H9 (cell line): ENCODE results near the gene VEGFC. TPM values are rescaled to one million over a fixed set of nuclear protein-coding genes. Genes with fewer than 3 reads are reported as not detected.

ENCODE experiments used
- DNase-seq: peaks from one replicate; pipeline ENCODE4 v3.0.0-alpha.2; 2017
- H2AFZ ChIP-seq: one replicate; pipeline ENCODE4 v1.6.1; 2013; ENCODE audit warnings: mild to moderate bottlenecking, low read length, control low read depth, moderate library complexity
- H2AK5ac ChIP-seq: 2 replicates; pipeline ENCODE4 v1.6.1; 2013; ENCODE audit warnings: low read length, control low read depth, mixed read lengths; ENCODE audit not compliant: insufficient read length
- H2BK120ac ChIP-seq: one replicate; pipeline ENCODE4 v1.6.1; 2013; ENCODE audit warnings: low read depth, mild to moderate bottlenecking, low read length, control low read depth, inconsistent platforms; ENCODE audit not compliant: poor library complexity, severe bottlenecking
- H2BK12ac ChIP-seq: 2 replicates; pipeline ENCODE4 v1.6.1; 2013; ENCODE audit warnings: low read length, control low read depth, mixed read lengths, low read depth; ENCODE audit not compliant: insufficient read length
- H2BK15ac ChIP-seq: 2 replicates; pipeline ENCODE4 v1.6.1; 2013; ENCODE audit warnings: low read depth, low read length, control low read depth
- H2BK20ac ChIP-seq: one replicate; pipeline ENCODE4 v1.6.1; 2013; ENCODE audit warnings: low read depth, mild to moderate bottlenecking, low read length, control low read depth, inconsistent platforms; ENCODE audit not compliant: poor library complexity, severe bottlenecking
- H2BK5ac ChIP-seq: 2 replicates; pipeline ENCODE4 v1.6.1; 2013; ENCODE audit warnings: low read length, control low read depth, mixed read lengths; ENCODE audit not compliant: insufficient read length
- H3K14ac ChIP-seq: 2 replicates; pipeline ENCODE4 v1.6.1; 2013; ENCODE audit warnings: low read length, control low read depth; ENCODE audit not compliant: insufficient read depth
- H3K18ac ChIP-seq: 2 replicates; pipeline ENCODE4 v1.6.1; 2013; ENCODE audit warnings: low read depth, mild to moderate bottlenecking, mixed read lengths, low read length, control low read depth; ENCODE audit not compliant: insufficient read length
- H3K23ac ChIP-seq: 2 replicates; pipeline ENCODE4 v1.6.1; 2013; ENCODE audit warnings: low read length, control low read depth, mixed read lengths, low read depth; ENCODE audit not compliant: insufficient read length
- H3K23me2 ChIP-seq: 2 replicates; pipeline ENCODE4 v1.6.1; 2013; ENCODE audit warnings: low read depth, mild to moderate bottlenecking, mixed read lengths, low read length, control low read depth; ENCODE audit not compliant: insufficient read length, poor library complexity, severe bottlenecking
- H3K27ac ChIP-seq: 2 replicates; pipeline ENCODE4 v1.5.1; 2013; ENCODE audit warnings: low read length, control low read depth, mixed read lengths, low read depth; ENCODE audit not compliant: insufficient read length
- H3K27me3 ChIP-seq: 2 replicates; pipeline ENCODE4 v1.6.1; 2013; ENCODE audit warnings: low read length, control low read depth, inconsistent platforms; ENCODE audit not compliant: insufficient read depth
- H3K4ac ChIP-seq: 2 replicates; pipeline ENCODE4 v1.6.1; 2013; ENCODE audit warnings: low read depth, mild to moderate bottlenecking, control low read depth, inconsistent platforms, low read length, moderate library complexity
- H3K4me1 ChIP-seq: 2 replicates; pipeline ENCODE4 v1.6.1; 2013; ENCODE audit warnings: low read length, control low read depth, inconsistent platforms; ENCODE audit not compliant: insufficient read depth
- H3K4me2 ChIP-seq: 2 replicates; pipeline ENCODE4 v1.6.1; 2013; ENCODE audit warnings: low read length, control low read depth, mixed read lengths; ENCODE audit not compliant: insufficient read length, insufficient read depth
- H3K56ac ChIP-seq: 2 replicates; pipeline ENCODE4 v1.6.1; 2013; ENCODE audit warnings: low read depth, mild to moderate bottlenecking, mixed read lengths, low read length, control low read depth; ENCODE audit not compliant: insufficient read length
- H3K79me1 ChIP-seq: 2 replicates; pipeline ENCODE4 v1.6.1; 2013; ENCODE audit warnings: low read depth, mild to moderate bottlenecking, moderate library complexity, low read length, control low read depth, inconsistent platforms; ENCODE audit not compliant: insufficient read depth, poor library complexity, severe bottlenecking
- H3K79me2 ChIP-seq: 2 replicates; pipeline ENCODE4 v1.6.1; 2013; ENCODE audit warnings: low read length, control low read depth, inconsistent platforms; ENCODE audit not compliant: insufficient read depth
- H3K9ac ChIP-seq: 2 replicates; pipeline ENCODE4 v1.6.1; 2013; ENCODE audit warnings: low read length, control low read depth, mixed read lengths; ENCODE audit not compliant: insufficient read length; ENCODE audit errors: extremely low read depth
- H3K9me3 ChIP-seq: one replicate; pipeline ENCODE4 v1.6.1; 2013; ENCODE audit warnings: low read depth, low read length, inconsistent platforms; ENCODE audit not compliant: control insufficient read depth
- H3T11ph ChIP-seq: one replicate; pipeline ENCODE4 v1.6.1; 2013; ENCODE audit warnings: mild to moderate bottlenecking, low read length, control low read depth, inconsistent platforms
- H4K20me1 ChIP-seq: one replicate; pipeline ENCODE4 v1.6.1; 2013; ENCODE audit not compliant: control insufficient read depth, insufficient read length, insufficient read depth
- H4K5ac ChIP-seq: 2 replicates; pipeline ENCODE4 v1.6.1; 2013; ENCODE audit warnings: low read depth, mild to moderate bottlenecking, mixed read lengths, low read length, control low read depth; ENCODE audit not compliant: insufficient read length
- H4K8ac ChIP-seq: replicated peaks from 2 replicates; pipeline ENCODE4 v1.6.1; 2013; ENCODE audit warnings: low read length, control low read depth, mixed read lengths, low read depth; ENCODE audit not compliant: insufficient read length
- H4K91ac ChIP-seq: 2 replicates; pipeline ENCODE4 v1.6.1; 2013; ENCODE audit warnings: low read depth, mild to moderate bottlenecking, moderate library complexity, mixed read lengths, low read length, control low read depth; ENCODE audit not compliant: insufficient read length
- H3K27ac Mint-ChIP-seq, 3 experiments: 2 replicates in 2 of 3; 3 replicates in 1 of 3; pipeline ENCODE4 v1.8.0; 2020 to 2021; ENCODE audit warnings: mixed read lengths in 3 of 3, mild to moderate bottlenecking in 1 of 3, moderate library complexity in 1 of 3
- H3K27me3 Mint-ChIP-seq: 2 replicates; pipeline ENCODE4 v1.8.0; 2021; ENCODE audit warnings: low read depth, mild to moderate bottlenecking, moderate library complexity, mixed read lengths
- H3K36me3 Mint-ChIP-seq, 3 experiments: 2 replicates in 2 of 3; 3 replicates in 1 of 3; pipeline ENCODE4 v1.8.0; 2020 to 2021; ENCODE audit warnings: low read depth in 3 of 3, mixed read lengths in 3 of 3; ENCODE audit not compliant: insufficient read depth in 1 of 3
- H3K4me1 Mint-ChIP-seq, 2 experiments: 2 replicates each; pipeline ENCODE4 v1.8.0; 2020; ENCODE audit warnings: mixed read lengths in 2 of 2
- H3K4me3 Mint-ChIP-seq, 2 experiments: 2 replicates in 1 of 2; 3 replicates in 1 of 2; pipeline ENCODE4 v1.8.0; 2020 to 2021; ENCODE audit warnings: mild to moderate bottlenecking in 2 of 2, mixed read lengths in 2 of 2, moderate library complexity in 1 of 2
- H3K9me3 Mint-ChIP-seq, 2 experiments: 2 replicates in 1 of 2; 3 replicates in 1 of 2; pipeline ENCODE4 v1.8.0; 2020; ENCODE audit warnings: mild to moderate bottlenecking in 2 of 2, mixed read lengths in 2 of 2, moderate library complexity in 1 of 2
- CTCF ChIP-seq: fragments of 200-600 bp; sonication (generic); conservative IDR thresholded peaks from 3 replicates; pipeline ENCODE4 v1.8.0; 2021; ENCODE audit warnings: antibody characterized with exemption, mild to moderate bottlenecking
- WGBS: extraction: QIAGEN DNeasy Blood & Tissue Kit; methylation state at CpG from one replicate; pipeline ENCODE4 v1.1.7; 2013; ENCODE audit warnings: missing lambda C conversion rate, low lambda C conversion rate, mixed read lengths; ENCODE audit not compliant: insufficient read length; ENCODE audit errors: extremely low coverage; 5-methylcytosine and 5-hydroxymethylcytosine counted together
- total RNA-seq: library from RNA; stranded (reverse); gene quantifications from 2 replicates; pipeline ENCODE4 v1.2.1, GENCODE V29; 2021

Gene VEGFC
- total RNA-seq, 1 experiment from 2014 or later, result 0.46 TPM

GRCh38 chr4:176838601-176839433 lies 46.1 kb upstream of the VEGFC start:
- H3K9me3 ChIP-seq, result no peaks in the 10 kb centered on the region
- no CpG with 5 or more reads among the region's 7 CpGs for WGBS
- no peak for DNase-seq
- no peak for TF ChIP-seq CTCF
- Mint-ChIP-seq H3K4me1 (peaks cover 0 to 4% of the 10 kb centered on the region in 2 experiments; a peak in 1 of 4 replicates), H3K27ac (no peak overlapping the region), H3K36me3 (no peaks in the 10 kb centered on the region), H3K9me3 (no peaks in the 10 kb centered on the region), H3K27me3 (no peaks in the 10 kb centered on the region), H3K4me3 (no peak overlapping the region)
- H3K9ac ChIP-seq, result no peak overlapping the region
- no peak overlapping the region for H4K8ac ChIP-seq
- no peak overlapping the region for H2BK120ac ChIP-seq
- H4K91ac ChIP-seq, result no peak overlapping the region
- H3K23me2 ChIP-seq, result no peaks in the 10 kb centered on the region
- H3K18ac ChIP-seq, result no peak overlapping the region
- H3K27me3 ChIP-seq, result no peaks in the 10 kb centered on the region
- H3K23ac ChIP-seq, result no peak overlapping the region
- no peak overlapping the region for H3K27ac ChIP-seq
- H2BK5ac ChIP-seq, result no peak overlapping the region
- no peak overlapping the region for H3K14ac ChIP-seq
- no peak overlapping the region for H2AFZ ChIP-seq
- H3T11ph ChIP-seq, result no peak overlapping the region
- H4K5ac ChIP-seq, result no peak overlapping the region
- no peaks in the 10 kb centered on the region for H3K79me2 ChIP-seq
- H2BK12ac ChIP-seq, result no peak overlapping the region
- H3K4me1 ChIP-seq, result no peaks in the 10 kb centered on the region
- no peak overlapping the region for H3K56ac ChIP-seq
- H2BK15ac ChIP-seq, result no peak overlapping the region
- no peak overlapping the region for H2BK20ac ChIP-seq
- H3K4ac ChIP-seq, result no peak overlapping the region
- H2AK5ac ChIP-seq, result no peak overlapping the region
- no peak overlapping the region for H3K4me2 ChIP-seq
- H3K79me1 ChIP-seq, result no peaks in the 10 kb centered on the region
- H4K20me1 ChIP-seq, result no peaks in the 10 kb centered on the region
